Superior temporal gyrus (tissue), 1 donor: Measurements from ENCODE around the gene ZCCHC18.

Experiments used
- DNase-seq: peaks from one replicate; pipeline ENCODE4 v3.0.0-alpha.2; 2016; ENCODE audit errors: extremely low spot score

Gene ZCCHC18

DNA sequence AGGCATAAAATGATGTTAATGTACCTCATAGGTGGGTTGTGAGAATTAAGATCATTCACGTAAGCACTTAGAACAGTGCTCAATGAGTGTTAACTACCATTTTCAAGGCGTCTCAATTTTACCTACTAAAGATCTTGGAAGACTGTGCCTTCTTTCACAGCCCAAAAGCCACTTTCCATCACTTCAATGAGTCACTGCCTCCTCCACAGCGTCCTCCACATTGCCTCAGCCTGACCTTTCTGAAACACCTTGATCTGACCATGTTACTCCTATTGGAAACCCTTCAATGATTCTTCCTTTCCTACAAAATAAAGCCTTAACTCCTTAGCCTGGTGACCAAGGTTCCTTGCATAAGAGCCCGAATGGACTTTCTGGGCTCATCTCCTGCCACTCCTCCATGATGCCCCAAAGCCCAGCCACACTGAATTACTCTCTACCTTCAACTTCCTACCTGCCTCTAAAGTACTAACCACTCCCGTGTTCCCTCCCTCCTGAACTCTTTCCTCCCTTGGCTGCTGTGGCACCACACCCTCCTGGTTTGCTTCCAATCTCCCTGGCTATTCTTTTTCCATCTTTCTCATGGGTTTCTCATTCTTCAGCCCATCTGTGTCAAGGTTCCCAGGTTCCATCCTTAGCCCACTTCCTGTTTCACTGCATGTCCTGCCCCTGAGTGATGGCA, 22.4 kb downstream of the ZCCHC18 start:
- DNase-seq = no peak

DNA sequence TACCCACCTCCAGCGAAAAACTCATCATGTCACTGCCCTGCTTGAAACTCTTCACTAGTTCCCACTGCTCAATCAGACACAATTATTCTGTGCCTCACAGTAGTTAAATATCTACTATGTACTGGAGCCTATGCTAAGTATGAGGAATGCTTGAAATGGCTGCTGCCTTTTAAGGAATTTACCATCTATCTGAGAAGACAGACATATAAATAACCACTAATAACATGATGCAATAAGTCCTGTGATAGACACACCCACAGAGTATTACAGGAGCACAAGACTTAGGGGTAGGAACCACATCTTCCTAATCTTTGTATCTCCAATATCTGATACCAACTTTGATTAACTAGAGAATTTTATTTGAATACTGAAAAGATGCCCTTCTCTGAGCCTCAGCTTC, 23.4 kb downstream of the ZCCHC18 start:
- no peak for DNase-seq

DNA sequence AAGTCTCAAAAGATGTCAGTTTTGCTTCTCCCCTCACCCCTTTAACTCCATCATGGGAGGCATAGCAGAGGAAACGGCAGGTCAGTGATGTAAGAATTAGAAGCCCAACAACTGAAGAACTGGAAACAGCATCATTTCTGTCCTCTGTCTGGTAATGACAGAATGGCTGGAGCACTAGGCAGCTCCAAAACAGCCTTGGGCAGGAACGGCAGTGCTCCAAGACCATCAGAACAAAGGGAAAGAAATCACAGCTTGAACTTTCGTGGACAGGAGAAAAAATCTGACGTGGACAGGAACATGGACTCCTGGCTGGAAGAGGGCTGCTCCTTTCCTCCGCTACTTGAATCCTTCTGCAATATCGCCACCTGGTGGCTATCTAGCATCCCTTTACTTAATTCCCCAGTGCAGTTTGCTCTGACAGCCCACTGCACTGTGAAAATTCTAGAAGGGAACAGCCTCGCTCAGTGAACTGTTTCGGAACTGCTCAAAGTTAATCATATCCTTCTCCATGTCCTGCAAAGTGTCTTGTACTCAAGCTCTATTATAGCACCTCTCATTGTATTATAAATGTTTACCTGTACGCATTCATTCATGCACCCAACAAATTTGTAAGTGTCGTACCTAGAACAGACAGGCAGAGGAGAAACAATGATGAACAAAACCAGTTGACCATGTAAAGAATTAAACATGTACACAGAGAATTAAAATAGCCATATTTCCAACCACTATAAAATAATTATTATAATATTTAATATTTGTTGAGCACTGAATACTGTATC, 24.1 kb downstream of the ZCCHC18 start:
- peak; percentile 89 for DNase-seq

DNA sequence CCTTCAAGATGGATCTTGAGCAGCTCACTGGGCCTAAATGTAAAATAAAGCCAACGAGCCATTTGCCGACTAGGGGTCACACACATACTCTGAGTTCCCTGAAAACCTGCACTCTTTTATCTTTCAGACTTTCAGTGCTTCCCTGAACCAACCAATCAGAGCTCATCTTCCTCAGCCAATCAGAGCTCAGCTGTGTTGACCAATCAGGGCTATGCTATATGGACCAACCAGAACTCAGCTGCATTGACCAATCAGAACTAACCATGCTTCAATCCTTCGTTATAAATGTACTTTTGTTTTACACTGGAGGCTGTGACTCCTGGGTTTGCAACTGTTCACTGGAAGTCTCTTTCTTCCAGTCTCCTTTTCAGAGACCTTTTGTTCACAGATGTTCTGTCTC, 25.2 kb downstream of the ZCCHC18 start:
- no peak for DNase-seq

DNA sequence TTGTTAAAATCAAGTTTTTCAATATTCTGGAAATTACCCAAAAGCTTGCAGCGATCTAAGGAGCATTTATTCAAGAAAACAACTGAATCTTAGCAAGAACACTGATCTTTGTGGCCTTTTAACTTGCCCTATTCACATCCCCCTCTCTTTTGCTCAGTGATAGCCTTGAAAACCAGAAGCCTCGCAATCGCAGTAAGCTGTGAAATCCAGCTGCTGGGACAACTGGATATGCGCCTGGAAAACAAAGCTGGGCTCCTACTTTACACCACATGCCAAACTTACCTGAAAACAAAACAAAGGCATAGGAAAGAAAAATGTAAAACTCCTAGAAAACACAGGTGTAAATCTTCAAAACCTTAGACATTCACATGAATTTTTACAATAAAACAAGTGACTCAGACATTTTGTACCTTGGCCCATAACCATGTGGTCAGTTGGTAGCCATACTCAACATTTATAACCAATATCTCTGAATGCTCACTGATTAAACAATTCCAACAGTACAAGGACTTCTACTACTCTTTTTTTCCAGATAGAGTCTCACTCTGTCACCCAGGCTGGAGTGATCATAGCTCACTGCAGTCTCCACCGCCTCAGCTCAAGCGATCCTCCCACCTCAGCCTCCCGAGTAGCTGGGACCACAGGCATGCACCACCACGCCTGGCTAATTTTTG, 28.9 kb downstream of the ZCCHC18 start:
- DNase-seq = no peak

DNA sequence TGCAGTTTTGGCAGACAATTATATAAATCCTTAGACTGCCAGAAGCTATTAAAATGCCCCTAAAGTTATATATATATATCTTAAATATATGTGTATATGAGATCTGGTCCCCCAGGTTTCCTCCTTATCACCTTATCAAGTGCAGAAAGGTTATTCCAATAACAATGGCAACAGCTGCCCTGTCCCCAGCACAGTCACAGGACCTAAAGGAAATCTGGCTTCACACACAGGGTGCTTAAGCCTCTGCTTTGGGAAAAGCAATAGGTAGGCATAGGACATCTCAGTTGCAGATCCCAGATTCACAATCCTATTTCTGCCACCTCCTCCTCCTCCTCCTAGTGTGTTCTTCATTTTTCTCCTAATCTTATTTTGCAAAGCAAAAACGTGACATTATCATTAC, 38.7 kb downstream of the ZCCHC18 start:
- DNase-seq = no peak

DNA sequence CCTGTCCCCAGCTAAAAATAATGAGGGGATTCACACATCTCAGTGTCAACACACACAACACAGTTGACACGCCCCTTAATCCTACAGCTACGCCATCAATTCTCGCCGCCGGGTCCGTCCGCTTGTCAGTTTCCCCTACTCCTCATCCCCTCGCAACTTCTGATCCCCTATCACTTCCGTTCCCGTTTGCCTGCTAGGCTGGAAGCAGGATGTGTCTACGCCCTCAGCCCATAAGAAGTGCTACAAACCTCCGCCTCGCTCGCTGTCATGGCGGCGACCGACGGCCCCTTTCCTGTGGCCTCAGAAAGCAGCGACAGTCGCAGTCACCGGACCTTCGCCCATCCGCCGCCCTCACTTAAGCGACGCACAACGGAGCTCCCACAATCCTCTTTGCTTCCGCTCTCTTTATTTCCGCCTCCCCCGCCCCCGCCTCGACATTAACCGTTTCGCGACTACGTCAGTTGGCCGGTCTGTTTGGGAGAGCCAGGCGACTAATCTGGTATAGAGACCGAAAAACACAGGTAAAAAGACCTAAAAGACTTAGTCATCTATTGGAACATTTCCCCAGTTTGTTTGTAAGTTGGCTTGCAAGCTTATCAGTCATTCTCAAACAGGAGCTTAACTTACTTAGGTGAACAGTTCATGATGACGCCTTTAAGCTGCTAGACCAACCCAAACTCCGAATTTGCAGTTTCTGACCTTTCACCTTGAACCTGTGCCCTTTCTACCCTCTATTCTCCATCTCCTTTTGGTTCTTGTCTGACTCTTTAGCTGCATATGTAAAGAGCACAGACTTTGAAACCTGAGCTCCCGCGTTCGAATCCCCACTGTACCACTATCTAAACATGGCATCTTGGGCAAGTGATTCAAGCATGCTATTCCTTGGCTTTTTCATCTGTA, 44.6 kb downstream of the ZCCHC18 start, which contains the start of gene SLC25A53:
SLC25A53 (minus strand) TSS at position 380 of the 900 bp plus-strand sequence. CDS start 51,752 bp downstream, outside the sequence.
- DNase-seq = peak; percentile 86
